Activated CD8-positive, alpha-beta memory T cell treated with anti-CD3 and anti-CD28 coated beads for 36 hours (primary cell): Measurements from ENCODE around the gene RABGAP1L. TPM values are rescaled to one million over a fixed set of nuclear protein-coding genes. Genes with fewer than 3 reads are reported as not detected.
"Not testable (repeated sequence)": the region's sequence is repeated elsewhere in the genome, so short reads cannot be mapped to it uniquely, and the experiment has no call there.

Experiments
- CTCF ChIA-PET: fragments of 350-600 bp; sonication (Branson Sonifier 250); formaldehyde crosslinking; loops from one replicate; lab custom pipeline; 2021; ENCODE audit warnings: antibody characterized with exemption; lab: Charles Lee
- POLR2A ChIA-PET: fragments of 350-600 bp; sonication (Branson Sonifier 250); formaldehyde crosslinking; loops from one replicate; lab custom pipeline; 2021; ENCODE audit warnings: antibody characterized with exemption; lab: Charles Lee
- total RNA-seq, 2 experiments: library from RNA; stranded (reverse); gene quantifications; one replicate each; pipeline ENCODE4 v1.2.3, GENCODE V29; 2021

RABGAP1L gene
- 10 to 100 TPM; 31.8 to 33.4 TPM for total RNA-seq

DNA sequence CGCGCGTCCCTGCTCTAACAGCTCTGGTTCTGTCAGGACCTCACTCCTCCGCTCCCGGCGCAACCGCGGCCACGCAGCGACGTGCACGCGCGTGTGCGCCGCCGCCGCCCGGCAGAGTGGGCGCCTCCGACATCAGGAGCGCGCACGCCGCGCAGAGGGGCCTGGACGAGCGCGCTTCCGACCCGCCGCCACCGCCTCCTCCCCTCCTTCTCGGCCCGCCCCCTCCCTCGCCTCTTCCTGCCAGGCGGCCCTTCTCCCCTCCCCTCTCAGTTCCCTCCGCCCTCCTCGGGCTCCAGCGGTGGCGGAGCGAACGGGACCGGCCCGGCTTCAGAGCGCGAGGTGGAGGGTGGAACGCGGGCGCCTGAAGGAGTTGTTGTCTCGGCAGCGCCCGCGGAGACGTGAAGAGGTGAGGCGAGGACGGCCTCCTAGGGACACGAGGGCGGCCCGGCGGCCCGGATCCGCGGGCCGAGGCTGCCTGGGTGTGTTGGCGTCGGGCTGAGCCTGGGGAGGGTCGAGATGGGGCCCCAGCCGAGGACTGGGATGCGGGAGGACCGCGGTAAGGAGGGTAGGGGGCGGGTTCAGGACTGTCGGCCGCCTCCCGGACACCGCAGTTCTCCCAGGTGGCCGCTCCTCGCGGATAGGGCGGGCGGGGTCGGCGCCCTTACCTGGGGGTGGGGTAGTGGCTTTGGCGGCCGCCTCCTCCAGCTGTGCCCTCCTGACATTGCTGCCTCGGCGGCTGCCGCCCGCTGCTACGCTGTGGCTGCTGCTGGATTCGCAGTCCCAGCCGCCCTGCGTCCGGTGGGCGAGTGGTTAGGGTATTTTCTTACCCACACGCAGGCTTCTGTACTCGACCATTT lies at the start of gene RABGAP1L:
Gene RABGAP1L (plus strand): TSS at position 269 of the 857 bp plus-strand sequence.
- CTCF ChIA-PET, result interaction anchor here (1.7 kb wide), 1 partner anchor 47 kb away, joined by 3 read pairs; no protein-coding TSS in a partner anchor
- POLR2A ChIA-PET, result interaction anchor here (0.7 kb wide), 1 partner anchor 44 kb away, joined by 5 read pairs; no protein-coding TSS in a partner anchor

DNA sequence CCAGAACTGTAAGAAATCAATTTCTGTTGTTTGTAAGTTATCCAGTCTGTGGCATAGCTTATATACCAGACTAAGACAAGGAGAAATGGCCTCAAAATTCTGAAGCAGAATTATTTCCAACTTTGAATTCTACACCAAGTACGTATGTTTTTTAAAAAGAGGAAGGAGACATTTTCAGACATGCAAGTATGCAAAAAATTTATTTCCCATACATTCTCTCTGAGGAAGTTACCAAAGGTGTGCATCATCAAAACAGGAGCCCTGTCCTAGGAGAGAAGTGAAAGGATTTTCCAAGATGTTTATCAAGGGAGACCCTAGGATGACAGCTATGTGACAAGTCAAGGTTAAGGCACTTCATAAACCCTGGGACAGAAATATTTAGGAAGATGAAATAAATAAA lies 49.3 kb upstream of the RABGAP1L start:
- ChIA-PET POLR2A (no interaction called here), CTCF (no interaction called here)

DNA sequence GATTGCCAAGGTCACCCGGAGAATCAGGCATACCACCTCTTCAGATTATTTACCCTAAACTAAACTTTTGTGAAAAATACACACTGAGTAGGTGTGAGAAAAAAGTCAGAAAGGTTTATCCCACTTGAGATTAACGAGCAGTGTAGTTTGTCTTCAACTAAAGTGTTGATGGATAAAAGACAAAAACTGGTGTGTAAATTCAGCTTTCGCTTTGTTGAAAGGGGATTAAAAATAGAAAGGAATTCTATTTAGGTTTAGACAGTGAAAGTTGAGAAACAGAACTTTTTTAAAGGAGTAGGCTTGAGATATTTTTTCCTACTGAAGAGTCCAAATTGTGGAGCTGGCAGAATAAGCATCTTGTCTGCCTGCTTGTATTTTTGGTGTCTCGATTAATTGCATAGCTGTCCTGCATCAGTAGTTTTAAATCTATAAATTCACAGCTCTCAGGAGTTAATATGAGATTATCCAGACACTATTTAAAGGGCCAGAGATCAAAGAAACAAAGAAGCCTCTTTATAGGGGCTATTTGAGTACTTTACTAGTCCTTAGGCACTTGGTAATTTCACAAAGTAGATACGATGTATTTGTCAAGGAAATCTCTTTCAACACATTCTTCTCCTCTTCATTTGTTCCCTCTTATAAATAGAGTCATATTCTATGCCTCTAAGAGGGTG lies 46.7 kb upstream of the RABGAP1L start:
- POLR2A ChIA-PET, result no interaction called here
- CTCF ChIA-PET, result no interaction called here

DNA sequence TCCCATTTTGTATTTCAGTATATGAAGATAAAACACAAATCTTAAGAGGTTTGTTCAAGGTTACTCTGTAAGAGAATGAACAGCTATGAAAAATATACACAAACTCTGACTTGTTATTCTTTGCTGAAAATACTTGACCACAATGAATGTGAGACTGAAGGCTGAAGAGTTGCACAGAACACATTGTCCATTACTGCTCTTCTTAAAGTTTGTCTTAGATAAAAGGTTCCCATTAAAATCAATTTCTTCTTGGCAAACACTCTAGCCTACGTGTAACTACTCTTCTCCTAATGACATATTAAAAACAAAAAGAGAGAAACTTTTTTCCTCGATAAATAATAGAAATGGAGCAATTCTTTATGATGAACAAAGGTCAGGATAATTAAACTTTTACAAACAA lies 45.2 kb upstream of the RABGAP1L start:
- POLR2A ChIA-PET, result interaction anchor here (0.9 kb wide), 1 partner anchor 92 kb away, joined by 3 read pairs; the partner anchor contains the start of gene RC3H1
- CTCF ChIA-PET, result no interaction called here

DNA sequence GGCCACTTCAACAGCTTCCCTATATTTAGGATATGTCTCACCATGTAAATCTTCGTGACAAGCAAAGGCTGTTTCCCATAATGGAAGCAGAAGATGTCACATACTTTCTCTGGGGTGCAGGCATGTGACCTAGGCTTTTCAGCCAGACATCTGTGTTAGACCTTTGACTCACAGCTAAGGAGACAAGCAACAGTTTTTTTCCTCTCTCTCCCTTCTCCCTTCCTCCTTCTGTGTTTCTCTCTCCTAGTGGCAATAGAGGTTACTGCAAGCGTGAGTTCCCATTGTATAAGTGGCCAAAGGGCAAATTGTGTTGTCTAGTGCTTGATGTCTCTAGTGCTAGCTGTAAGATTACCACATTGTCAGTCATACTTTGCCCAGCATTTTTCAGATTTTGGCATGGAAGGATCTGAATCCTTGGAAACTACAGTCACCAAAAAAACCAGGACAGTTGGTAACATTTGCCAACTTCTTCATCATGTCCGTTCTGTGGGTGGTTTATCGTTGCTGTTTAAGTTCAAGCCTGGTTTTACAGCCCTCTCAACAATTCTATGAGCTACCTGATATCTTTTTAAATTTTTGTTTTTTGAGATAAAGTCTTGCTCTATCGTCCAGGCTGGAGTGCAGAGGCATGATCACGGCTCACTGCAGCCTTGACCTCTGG lies 44.4 kb upstream of the RABGAP1L start:
- ChIA-PET POLR2A (interaction anchor here (0.9 kb wide), 1 partner anchor 93 kb away, joined by 3 read pairs; the partner anchor contains the start of gene RC3H1), CTCF (no interaction called here)

DNA sequence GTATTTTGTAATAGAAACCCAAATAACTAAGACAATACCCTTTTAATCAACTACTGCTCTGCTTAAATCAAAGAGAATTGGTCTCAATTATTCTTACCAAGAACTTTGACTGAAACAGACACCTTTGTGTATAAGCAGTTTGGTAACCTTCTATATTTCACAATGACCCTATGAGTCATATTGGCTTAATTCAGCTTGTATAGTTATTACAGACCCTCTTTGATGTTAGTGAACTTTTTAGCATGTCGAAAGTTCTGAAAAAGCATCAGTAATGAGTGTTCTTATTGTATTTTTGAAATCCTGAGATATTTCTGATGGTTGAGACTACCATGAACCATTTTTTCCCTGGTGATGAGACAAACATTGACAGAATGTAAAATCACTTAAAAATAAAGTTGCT lies 43.3 kb upstream of the RABGAP1L start:
- ChIA-PET POLR2A (no interaction called here), CTCF (no interaction called here)

DNA sequence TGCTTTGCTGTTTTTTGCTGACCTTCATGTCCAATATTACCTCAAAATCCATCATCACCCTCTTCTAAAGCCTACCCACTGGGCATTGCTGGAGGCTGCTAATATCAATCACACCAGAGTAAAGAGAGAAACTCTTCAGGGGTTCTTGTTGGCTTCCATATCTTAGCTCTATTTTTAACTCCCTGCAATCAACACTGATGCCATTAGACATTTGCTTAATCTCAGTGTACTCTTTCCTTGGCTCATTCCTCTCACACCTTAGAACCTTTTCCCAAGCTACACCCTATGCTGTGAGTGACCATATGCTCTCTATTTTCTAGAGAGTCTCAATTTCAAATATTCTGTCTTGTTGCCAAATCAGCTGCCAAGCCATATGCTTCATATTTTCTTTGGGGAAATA lies 40.6 kb upstream of the RABGAP1L start:
- CTCF ChIA-PET, result no interaction called here
- POLR2A ChIA-PET, result no interaction called here

DNA sequence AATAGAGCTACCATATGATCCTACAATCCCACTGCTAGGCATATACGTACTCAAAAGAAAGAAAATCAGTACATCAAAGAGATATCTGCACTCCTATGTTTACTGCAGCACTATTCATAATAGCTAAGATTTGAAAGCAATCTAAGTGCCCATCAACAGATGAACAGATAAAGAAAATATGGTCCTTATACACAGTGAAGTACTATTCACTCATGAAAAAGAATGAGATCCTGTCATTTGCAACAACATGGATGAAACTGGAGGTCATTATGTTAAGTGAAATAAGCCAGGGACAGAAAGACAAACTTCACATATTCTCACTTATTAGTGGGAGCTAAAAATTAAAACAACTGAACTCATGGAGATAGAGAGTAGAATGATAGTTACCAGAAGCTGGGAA lies 37.0 kb upstream of the RABGAP1L start:
- POLR2A ChIA-PET, CTCF ChIA-PET: not testable (repeated sequence)

DNA sequence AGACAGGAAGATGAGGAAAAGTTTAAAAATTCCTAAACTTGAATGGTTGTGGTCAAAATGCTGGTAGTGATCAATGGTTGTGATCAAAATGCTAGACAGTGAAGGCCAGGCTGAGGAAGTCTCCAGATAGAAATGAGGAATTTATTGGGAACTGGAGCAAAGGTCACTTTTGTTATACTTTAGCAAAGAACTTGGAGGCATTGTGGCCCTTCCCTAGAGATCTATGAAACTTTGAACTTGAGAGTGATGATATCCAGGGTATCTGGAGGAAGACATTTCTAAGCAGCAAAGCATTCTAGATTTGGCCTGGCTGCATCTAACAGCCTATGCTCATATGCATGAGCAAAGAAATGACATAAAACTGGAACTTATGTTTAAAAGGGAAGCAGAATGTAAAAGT lies 35.5 kb upstream of the RABGAP1L start:
- POLR2A ChIA-PET, result no interaction called here
- CTCF ChIA-PET, result no interaction called here

DNA sequence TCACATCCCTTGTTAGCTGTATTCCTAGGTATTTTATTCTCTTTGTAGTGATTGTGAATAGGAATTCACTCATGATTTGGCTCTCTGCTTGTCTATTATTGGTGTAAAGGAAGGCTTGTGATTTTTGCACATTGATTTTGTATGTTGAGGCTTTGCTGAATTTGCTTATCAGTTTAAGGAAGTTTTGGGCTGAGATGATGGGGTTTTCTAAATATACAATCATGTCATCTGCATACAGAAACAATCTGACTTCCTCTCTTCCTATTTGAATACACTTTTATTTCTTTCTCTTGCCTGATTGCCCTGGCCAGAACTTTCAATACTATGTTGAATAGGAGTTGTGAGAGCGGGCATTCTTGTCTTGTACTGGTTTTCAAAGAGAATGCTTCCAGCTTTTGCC lies 32.1 kb upstream of the RABGAP1L start:
- POLR2A ChIA-PET, CTCF ChIA-PET: not testable (repeated sequence)

DNA sequence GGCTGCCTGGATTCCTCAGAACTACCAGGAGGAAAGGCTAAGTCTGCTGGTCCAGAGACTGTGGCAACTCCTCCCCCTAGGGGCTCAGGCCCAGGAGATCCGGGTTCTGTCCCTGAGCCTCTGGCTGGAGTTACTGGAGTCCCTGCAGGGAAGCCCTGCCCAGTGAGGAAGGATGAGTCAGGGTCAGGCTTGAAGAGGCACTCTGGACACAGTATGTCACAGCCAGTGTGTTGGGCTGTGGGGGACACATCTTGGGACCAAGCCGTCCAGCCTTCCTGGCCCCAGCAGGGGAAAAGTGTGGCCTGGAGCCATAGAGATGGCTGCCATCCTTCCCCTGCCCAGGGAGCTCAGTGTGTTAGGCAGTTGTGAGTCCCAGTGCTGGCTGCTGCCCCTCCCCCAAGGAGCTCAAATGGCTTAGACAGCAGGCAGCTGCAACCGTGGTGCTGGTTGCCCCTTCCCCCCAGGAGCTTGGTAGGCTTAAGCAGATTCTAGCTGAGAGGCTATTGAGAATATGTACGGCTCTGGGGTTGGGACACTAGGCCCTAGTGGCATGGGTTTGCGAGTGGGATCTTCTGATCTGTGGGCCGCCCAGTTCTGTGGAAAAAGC lies 28.2 kb upstream of the RABGAP1L start:
- ChIA-PET CTCF (no interaction called here), POLR2A (no interaction called here)

DNA sequence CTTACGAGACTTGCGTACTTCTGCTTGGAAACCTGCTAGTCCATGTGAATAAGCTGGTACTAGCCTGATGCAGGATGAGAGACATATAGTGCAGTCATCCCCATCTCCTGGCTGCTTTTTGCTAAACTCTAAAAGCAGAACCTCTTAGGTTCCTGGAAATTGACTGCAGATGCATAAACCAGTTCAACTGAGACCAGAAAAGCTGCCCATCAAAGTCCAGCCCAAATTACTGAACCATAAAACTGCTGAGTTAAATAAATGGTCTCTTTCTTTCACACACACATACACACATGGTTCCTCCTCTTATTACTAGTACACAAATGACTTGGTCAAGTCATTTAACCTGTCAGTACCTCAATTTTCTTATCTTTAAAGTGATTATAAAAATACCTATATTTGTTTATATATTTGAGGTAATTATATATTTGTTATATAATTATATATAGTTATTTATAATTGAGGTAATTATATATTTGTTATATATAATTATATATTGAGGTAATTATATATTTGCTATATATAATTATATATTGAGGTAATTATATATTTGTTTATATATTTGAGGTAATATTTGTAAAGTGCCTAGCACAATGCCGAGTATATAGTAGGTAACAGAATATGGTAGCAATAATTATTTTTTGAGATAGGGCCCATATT lies 25.2 kb upstream of the RABGAP1L start:
- POLR2A ChIA-PET, result no interaction called here
- CTCF ChIA-PET, result no interaction called here

DNA sequence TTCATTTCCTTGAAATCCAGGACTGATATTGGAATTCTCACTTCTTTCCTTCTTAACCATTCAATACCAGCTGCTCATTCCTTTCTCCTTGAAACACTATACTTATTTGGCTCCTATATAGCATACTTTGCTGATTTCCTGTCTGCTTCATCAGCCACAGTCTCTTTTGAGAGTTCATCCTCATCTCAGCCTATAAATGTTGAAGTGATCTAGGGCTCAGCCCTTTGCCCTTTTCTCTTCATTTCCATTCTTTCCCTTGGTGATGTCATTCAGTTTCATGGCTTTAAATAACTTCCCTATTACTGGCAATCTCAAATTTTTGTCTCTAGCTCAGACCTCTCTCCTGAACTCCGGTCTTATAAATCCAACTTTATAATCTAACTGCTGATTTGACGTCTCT lies 24.1 kb upstream of the RABGAP1L start:
- ChIA-PET POLR2A (no interaction called here), CTCF (no interaction called here)

DNA sequence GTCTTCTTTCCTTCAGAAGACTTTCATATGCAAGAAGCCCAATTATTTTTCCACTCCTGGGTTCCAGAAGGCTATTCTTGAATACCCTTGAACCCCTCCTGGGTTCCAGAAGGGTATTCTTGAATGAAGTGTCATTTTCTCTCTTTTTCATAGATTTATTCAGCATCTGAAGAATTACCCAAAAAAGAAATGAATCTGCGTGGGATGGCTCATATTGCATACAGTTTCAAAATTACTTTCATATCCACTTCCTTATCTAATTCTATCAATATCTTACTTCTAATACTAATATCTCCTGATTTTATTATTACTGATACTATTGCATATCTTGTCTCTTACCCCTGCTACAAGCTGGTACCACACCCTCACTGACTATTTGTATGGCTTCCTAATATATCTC lies 22.6 kb upstream of the RABGAP1L start:
- ChIA-PET CTCF (no interaction called here), POLR2A (no interaction called here)

DNA sequence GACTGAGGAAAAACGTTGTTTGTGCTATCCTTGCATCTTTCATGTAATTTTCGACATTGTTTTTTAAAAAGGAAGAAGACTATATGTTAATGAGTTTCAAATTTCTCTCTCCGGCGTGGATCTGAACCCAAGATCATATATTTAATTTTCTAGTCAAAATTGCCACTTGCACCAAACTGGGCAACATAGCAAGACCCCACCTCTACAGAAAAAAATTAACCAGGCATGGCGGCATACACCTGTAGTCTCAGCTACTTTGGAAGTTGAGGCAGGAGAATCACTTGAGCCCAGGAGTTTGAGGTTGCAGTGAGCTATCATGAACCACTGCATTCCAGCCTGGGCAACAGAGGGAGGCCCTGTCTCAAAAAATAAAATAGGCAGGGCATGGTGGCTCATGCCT lies 16.5 kb upstream of the RABGAP1L start:
- ChIA-PET CTCF (no interaction called here), POLR2A (no interaction called here)

DNA sequence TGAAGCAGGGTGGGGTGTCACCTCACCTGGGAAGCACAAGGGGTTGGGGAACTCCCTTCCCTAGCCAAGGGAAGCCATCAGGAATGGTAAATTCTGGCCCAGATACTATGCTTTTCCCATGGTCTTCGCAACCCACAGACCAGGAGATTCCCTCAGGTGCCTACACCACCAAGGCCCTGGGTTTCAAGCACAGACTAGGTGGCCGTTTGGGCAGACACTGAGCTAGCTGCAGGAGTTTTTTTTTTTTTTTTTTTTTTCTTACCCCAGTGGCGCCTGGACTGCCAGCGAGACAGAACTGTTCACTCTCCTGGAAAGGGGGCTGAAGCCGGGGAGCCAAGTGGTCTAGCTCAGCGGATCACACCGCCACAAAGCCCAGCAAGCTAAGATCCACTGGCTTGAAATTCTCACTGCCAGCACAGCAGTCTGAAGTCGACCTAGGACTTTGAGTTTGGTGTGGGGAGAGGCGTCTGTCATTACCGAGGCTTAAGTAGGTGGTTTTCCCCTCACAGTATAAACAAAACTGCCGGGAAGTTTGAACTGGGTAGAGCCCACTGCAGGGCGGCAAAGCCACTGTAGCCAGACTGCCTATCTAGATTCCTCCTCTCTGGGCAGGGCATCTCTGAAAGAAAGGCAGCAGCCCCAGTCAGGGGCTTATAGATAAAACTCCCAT lies 15.5 kb upstream of the RABGAP1L start:
- CTCF ChIA-PET, POLR2A ChIA-PET: not testable (repeated sequence)

DNA sequence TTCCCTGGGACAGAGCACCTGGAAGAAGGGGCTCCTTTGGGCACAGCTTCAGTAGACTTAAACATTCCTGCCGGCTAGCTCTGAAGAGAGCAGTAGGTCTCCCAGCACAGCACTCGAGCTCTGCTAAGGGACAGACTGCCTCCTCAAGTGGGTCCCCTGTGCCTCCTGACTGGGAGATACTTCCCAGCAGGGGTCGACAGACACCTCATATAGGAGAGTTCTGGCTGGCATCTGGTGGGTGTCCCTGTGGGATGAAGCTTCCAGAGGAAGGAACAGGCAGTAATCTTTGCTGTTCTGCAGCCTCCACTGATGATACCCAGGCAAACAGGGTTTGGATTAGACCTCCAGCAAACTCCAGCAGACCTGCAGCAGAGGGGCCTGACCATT lies 14.9 kb upstream of the RABGAP1L start:
- CTCF ChIA-PET, POLR2A ChIA-PET: not testable (repeated sequence)

DNA sequence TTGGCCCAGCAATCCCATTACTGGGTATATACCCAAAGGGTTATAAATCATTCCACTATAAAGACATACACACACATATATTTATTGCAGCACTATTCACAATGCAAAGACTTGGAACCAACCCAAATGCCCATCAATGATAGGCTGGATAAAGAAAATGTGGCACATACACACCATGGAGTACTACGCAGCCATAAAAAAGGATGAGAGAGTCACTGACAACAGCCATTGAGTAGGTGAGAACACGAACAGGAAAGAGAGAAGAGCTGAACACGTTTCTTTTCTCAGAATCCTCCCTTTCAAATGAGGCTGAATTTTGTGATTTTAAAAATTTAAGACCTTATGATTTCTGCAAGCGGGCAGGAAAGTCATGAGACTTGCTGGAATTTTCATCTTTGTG lies 10.1 kb upstream of the RABGAP1L start:
- ChIA-PET POLR2A (interaction anchor here (0.6 kb wide), 1 partner anchor 56 kb away, joined by 3 read pairs; no protein-coding TSS in a partner anchor), CTCF (interaction anchor here (0.7 kb wide), 1 partner anchor 45 kb away, joined by 4 read pairs; no protein-coding TSS in a partner anchor)

DNA sequence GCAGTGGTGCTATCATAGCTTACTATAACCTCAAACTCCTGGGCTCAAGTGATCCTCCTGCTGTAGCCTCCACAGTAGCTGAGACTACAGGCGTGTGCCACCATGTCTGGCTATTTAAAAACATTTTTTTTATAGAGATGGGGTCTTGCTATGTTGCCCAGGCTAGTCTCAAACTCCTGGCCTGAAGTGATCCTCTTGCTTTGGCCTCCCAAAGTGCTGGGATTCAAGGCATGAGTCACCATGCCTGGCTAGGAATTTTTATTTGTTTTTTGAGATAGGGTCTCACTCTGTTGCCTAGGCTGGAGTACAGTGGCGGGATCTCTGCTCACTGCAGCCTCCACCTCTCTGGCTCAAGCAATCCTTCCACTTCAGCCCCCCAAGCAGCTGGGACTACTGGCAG lies 8.8 kb upstream of the RABGAP1L start:
- ChIA-PET POLR2A (no interaction called here), CTCF (no interaction called here)
